ENCODE results near the gene DUSP15.

- no peak for TF ChIP-seq CTCF (optimal IDR thresholded peaks at IDR 0.05 in 1 of 3, IDR thresholded peaks at IDR 0.05 in 1 of 3, conservative IDR thresholded peaks at IDR 0.05 in 1 of 3; ENCODE audit: extremely low read depth in 1 of 3, insufficient read depth in 2 of 3, low read length in 3 of 3)
- no peak for TF ChIP-seq EZH2 (IDR thresholded peaks at IDR 0.05; ENCODE audit: low read length)
These were observed 29.2 kb downstream of the DUSP15 start for GRCh38 chr20:31840906-31841816.

Measured in keratinocyte (primary cell).